SK-N-SH treated with all-trans-retinoic acid at 6 μM for 48 hours (cell line): ENCODE data around the gene ABLIM1.

Source experiments
- ATAC-seq: fragments of 200-7000 bp; cut with Tn5 transposase; 3 replicates; pipeline ENCODE4 v1.9.1; 2020; ENCODE audit warnings: mild to moderate bottlenecking, moderate library complexity
- ARNTL ChIP-seq: fragments of 450-650 bp; formaldehyde crosslinking; IDR thresholded peaks from 2 replicates; pipeline ENCODE4 v1.5.0; 2020; ENCODE audit warnings: low read depth, mild to moderate bottlenecking, moderate library complexity, borderline replicate concordance
- BACH2 ChIP-seq: fragments of 250-450 bp; sonication (Bioruptor Pico); IDR thresholded peaks from 2 replicates; pipeline ENCODE4 v1.9.0; 2021; ENCODE audit warnings: mild to moderate bottlenecking, borderline replicate concordance
- CREB5 ChIP-seq: fragments of 250-450 bp; sonication (Bioruptor Pico); IDR thresholded peaks from 2 replicates; pipeline ENCODE4 v1.5.1; 2020; ENCODE audit warnings: low read depth, mild to moderate bottlenecking, moderate library complexity
- CSDC2 ChIP-seq: fragments of 250-450 bp; sonication (Bioruptor Pico); IDR thresholded peaks from 2 replicates; pipeline ENCODE4 v1.5.0; 2020; ENCODE audit warnings: mild to moderate bottlenecking, moderate library complexity
- CSRNP3 ChIP-seq: fragments of 250-450 bp; sonication (Bioruptor Pico); IDR thresholded peaks from 2 replicates; pipeline ENCODE4 v1.5.1; 2021; ENCODE audit warnings: mild to moderate bottlenecking, moderate library complexity
- ESRRG ChIP-seq: fragments of 250-450 bp; sonication (Bioruptor Pico); IDR thresholded peaks from 2 replicates; pipeline ENCODE4 v1.6.1; 2021; ENCODE audit warnings: mild to moderate bottlenecking
- GLIS3 ChIP-seq: fragments of 250-450 bp; sonication (Bioruptor Pico); IDR thresholded peaks from 2 replicates; pipeline ENCODE4 v1.5.0; 2020; ENCODE audit warnings: mild to moderate bottlenecking, moderate library complexity
- ISL1 ChIP-seq: fragments of 250-450 bp; sonication (Bioruptor Pico); IDR thresholded peaks from 2 replicates; pipeline ENCODE4 v2.1.2; 2022; ENCODE audit warnings: mild to moderate bottlenecking, moderate library complexity
- OSR1 ChIP-seq: fragments of 250-450 bp; sonication (Bioruptor Pico); IDR thresholded peaks from 2 replicates; pipeline ENCODE4 v1.8.0; 2022; ENCODE audit warnings: moderate library complexity, mild to moderate bottlenecking, inconsistent platforms
- PATZ1 ChIP-seq: fragments of 250-450 bp; sonication (Bioruptor Pico); IDR thresholded peaks from 2 replicates; pipeline ENCODE4 v1.8.0; 2020; ENCODE audit warnings: mild to moderate bottlenecking, moderate library complexity, borderline replicate concordance
- PPARA ChIP-seq: fragments of 250-450 bp; sonication (Bioruptor Pico); IDR thresholded peaks from 2 replicates; pipeline ENCODE4 v1.5.0; 2020; ENCODE audit warnings: mild to moderate bottlenecking, borderline replicate concordance
- RARB ChIP-seq: fragments of 250-450 bp; sonication (Bioruptor Pico); IDR thresholded peaks from 2 replicates; pipeline ENCODE4 v1.8.0; 2021; ENCODE audit warnings: mild to moderate bottlenecking, moderate library complexity
- TCF4 ChIP-seq: fragments of 250-450 bp; sonication (Bioruptor Pico); IDR thresholded peaks from 2 replicates; pipeline ENCODE4 v1.8.0; 2021; ENCODE audit warnings: mild to moderate bottlenecking, moderate library complexity, borderline replicate concordance
- ZC3H10 ChIP-seq: fragments of 250-450 bp; sonication (Bioruptor Pico); IDR thresholded peaks from 2 replicates; pipeline ENCODE4 v1.5.1; 2021; ENCODE audit warnings: mild to moderate bottlenecking, moderate library complexity
- ZFP3 ChIP-seq: fragments of 250-450 bp; sonication (Bioruptor Pico); IDR thresholded peaks from 2 replicates; pipeline ENCODE4 v1.5.0; 2020; ENCODE audit warnings: mild to moderate bottlenecking, moderate library complexity
- ZFP30 ChIP-seq: fragments of 450-650 bp; formaldehyde crosslinking; IDR thresholded peaks from 2 replicates; pipeline ENCODE4 v1.5.0; 2022; ENCODE audit warnings: mild to moderate bottlenecking, moderate library complexity
- ZNF565 ChIP-seq: fragments of 450-650 bp; formaldehyde crosslinking; conservative IDR thresholded peaks from 2 replicates; pipeline ENCODE4 v1.5.0; 2020; ENCODE audit warnings: low read depth, mild to moderate bottlenecking, moderate library complexity
- ZNF70 ChIP-seq: fragments of 450-650 bp; formaldehyde crosslinking; IDR thresholded peaks from 2 replicates; pipeline ENCODE4 v1.5.0; 2020; ENCODE audit warnings: mild to moderate bottlenecking, moderate library complexity
- ZNF8 ChIP-seq: fragments of 450-650 bp; formaldehyde crosslinking; IDR thresholded peaks from 2 replicates; pipeline ENCODE4 v1.5.0; 2020; ENCODE audit warnings: mild to moderate bottlenecking, moderate library complexity
- TF ChIP-seq, protein P1 (sequence below): fragments of 250-450 bp; sonication (Bioruptor Pico); IDR thresholded peaks from 2 replicates; pipeline ENCODE4 v1.5.0; 2020; ENCODE audit warnings: mild to moderate bottlenecking, moderate library complexity

ABLIM1 gene

GRCh38 chr10:114391599-114391998, 266.5 kb downstream of the ABLIM1 start:
- no peak for ATAC-seq
- no peak for TF ChIP-seq ZFP30
- no peak for TF ChIP-seq GLIS3 (CRISPR knock-in tag)
- no peak for TF ChIP-seq ZNF8

- ATAC-seq: no peak
These were observed 268.6 kb downstream of the ABLIM1 start for GRCh38 chr10:114389426-114389825.

GRCh38 chr10:114388275-114388674, 269.8 kb downstream of the ABLIM1 start:
- no peak for ATAC-seq
- TF ChIP-seq RARB (CRISPR knock-in tag) (no peak), BACH2 (CRISPR knock-in tag) (no peak), ZNF8 (no peak), PPARA (CRISPR knock-in tag) (no peak), TCF4 (CRISPR knock-in tag) (no peak), ZC3H10 (CRISPR knock-in tag) (no peak), OSR1 (CRISPR knock-in tag) (no peak), CREB5 (CRISPR knock-in tag) (no peak), ZNF565 (no peak), CSRNP3 (CRISPR knock-in tag) (no peak), ESRRG (CRISPR knock-in tag) (no peak), ISL1 (CRISPR knock-in tag) (no peak), PATZ1 (CRISPR knock-in tag) (no peak)
- TF ChIP-seq, protein P1, sequence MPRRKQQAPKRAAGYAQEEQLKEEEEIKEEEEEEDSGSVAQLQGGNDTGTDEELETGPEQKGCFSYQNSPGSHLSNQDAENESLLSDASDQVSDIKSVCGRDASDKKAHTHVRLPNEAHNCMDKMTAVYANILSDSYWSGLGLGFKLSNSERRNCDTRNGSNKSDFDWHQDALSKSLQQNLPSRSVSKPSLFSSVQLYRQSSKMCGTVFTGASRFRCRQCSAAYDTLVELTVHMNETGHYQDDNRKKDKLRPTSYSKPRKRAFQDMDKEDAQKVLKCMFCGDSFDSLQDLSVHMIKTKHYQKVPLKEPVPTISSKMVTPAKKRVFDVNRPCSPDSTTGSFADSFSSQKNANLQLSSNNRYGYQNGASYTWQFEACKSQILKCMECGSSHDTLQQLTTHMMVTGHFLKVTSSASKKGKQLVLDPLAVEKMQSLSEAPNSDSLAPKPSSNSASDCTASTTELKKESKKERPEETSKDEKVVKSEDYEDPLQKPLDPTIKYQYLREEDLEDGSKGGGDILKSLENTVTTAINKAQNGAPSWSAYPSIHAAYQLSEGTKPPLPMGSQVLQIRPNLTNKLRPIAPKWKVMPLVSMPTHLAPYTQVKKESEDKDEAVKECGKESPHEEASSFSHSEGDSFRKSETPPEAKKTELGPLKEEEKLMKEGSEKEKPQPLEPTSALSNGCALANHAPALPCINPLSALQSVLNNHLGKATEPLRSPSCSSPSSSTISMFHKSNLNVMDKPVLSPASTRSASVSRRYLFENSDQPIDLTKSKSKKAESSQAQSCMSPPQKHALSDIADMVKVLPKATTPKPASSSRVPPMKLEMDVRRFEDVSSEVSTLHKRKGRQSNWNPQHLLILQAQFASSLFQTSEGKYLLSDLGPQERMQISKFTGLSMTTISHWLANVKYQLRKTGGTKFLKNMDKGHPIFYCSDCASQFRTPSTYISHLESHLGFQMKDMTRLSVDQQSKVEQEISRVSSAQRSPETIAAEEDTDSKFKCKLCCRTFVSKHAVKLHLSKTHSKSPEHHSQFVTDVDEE (CRISPR knock-in tag): no peak

More at GRCh38 chr10:114389426-114389825, 268.6 kb downstream of the ABLIM1 start:
- TF ChIP-seq ARNTL (no peak), ISL1 (CRISPR knock-in tag) (0 out of 2 replicates have a peak, but pooled peaks have one; percentile 19)

DNA sequence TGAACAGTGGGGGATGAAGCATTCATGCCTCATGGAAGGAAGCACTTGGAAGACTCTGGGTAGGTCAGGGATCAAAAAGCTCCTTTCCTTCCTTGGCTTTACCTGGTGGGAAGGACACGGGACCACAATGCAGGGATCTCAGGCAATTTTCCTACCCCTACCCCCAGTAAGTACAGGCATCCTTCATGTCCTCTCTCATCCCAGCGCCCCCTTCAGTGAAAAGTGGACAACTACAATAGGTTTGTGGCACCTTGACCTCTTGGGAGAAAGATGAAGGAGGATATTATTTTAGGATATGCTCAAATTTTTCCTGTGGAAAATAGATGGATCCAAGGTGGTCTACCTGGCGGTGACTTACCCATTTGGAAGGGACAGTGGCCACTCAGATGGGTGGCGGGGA, 270.3 kb downstream of the ABLIM1 start:
- no peak for ATAC-seq
- TF ChIP-seq CREB5 (CRISPR knock-in tag) (no peak), CSDC2 (CRISPR knock-in tag) (no peak), CSRNP3 (CRISPR knock-in tag) (no peak), ZFP3 (no peak), ZNF8 (no peak), BACH2 (CRISPR knock-in tag) (no peak), RARB (CRISPR knock-in tag) (no peak), ZNF70 (no peak)
